IMR-90 (cell line): ENCODE measurements around the gene PPIL4. TPM values are rescaled to one million over a fixed set of nuclear protein-coding genes. Genes with fewer than 3 reads are reported as not detected.

Source experiments
- ATAC-seq: fragments of 200-7000 bp; cut with Tn5 transposase; 2 replicates; pipeline ENCODE4 v1.9.1; 2020; ENCODE audit warnings: low read depth, mild to moderate bottlenecking, moderate library complexity
- BruUV-seq: library from RNA; stranded (reverse); fragments of 400-500 nt; replicated peaks from 2 replicates; lab custom pipeline; 2021; lab: Mats Ljungman, UMichigan
- CTCF ChIA-PET: fragments of 300-600 bp; formaldehyde crosslinking; extraction: SDS; loops from one replicate; lab custom pipeline; 2021; ENCODE audit warnings: antibody characterized with exemption; lab: Yijun Ruan, JAX
- POLR2A ChIA-PET: fragments of 300-600 bp; sonication (Branson Sonifier 250); formaldehyde crosslinking; loops from one replicate; lab custom pipeline; 2022; ENCODE audit warnings: antibody characterized with exemption; ENCODE audit not compliant: unreplicated experiment; lab: Charles Lee
- DNase-seq: peaks from one replicate; pipeline ENCODE4 v3.0.0; 2013
- H2AFZ ChIP-seq: replicated peaks from 2 replicates; pipeline ENCODE3; 2013; ENCODE audit warnings: low read length, mild to moderate bottlenecking; ENCODE audit not compliant: poor library complexity
- H2AK5ac ChIP-seq: 2 replicates; pipeline ENCODE4 v1.6.1; 2013; ENCODE audit warnings: low read depth, low read length, inconsistent platforms
- H2AK9ac ChIP-seq: replicated peaks from 2 replicates; pipeline ENCODE3; 2013; ENCODE audit warnings: mild to moderate bottlenecking, low read depth, low read length, moderate library complexity; ENCODE audit not compliant: poor library complexity
- H2BK120ac ChIP-seq: 2 replicates; pipeline ENCODE4 v1.6.1; 2013; ENCODE audit warnings: low read depth, low read length, inconsistent platforms
- H2BK15ac ChIP-seq: 3 replicates; pipeline ENCODE4 v1.6.1; 2013; ENCODE audit warnings: low read depth, low read length, inconsistent platforms
- H2BK20ac ChIP-seq: 2 replicates; pipeline ENCODE4 v1.6.1; 2013; ENCODE audit warnings: low read depth, mild to moderate bottlenecking, inconsistent platforms, low read length, moderate library complexity
- H2BK5ac ChIP-seq: 2 replicates; pipeline ENCODE4 v1.6.1; 2013; ENCODE audit warnings: mild to moderate bottlenecking, low read depth, low read length, inconsistent platforms; ENCODE audit not compliant: poor library complexity, severe bottlenecking
- H3K14ac ChIP-seq: replicated peaks from 2 replicates; pipeline ENCODE4 v1.6.1; 2013; ENCODE audit warnings: low read depth, low read length, inconsistent platforms
- H3K18ac ChIP-seq: 2 replicates; pipeline ENCODE4 v1.6.1; 2013; ENCODE audit warnings: low read depth, low read length, control low read depth
- H3K23ac ChIP-seq: 2 replicates; pipeline ENCODE4 v1.6.1; 2013; ENCODE audit warnings: low read depth, low read length, inconsistent platforms
- H3K27ac ChIP-seq: 2 replicates; pipeline ENCODE4 v1.5.1; 2013; ENCODE audit warnings: mild to moderate bottlenecking, control low read depth, low read length; ENCODE audit not compliant: insufficient read depth
- H3K27me3 ChIP-seq: 2 replicates; pipeline ENCODE4 v1.6.1; 2013; ENCODE audit warnings: low read length; ENCODE audit not compliant: control insufficient read depth, insufficient read depth
- H3K36me3 ChIP-seq: 2 replicates; pipeline ENCODE4 v1.6.1; 2013; ENCODE audit warnings: low read length, mixed read lengths; ENCODE audit not compliant: control insufficient read depth, insufficient read depth
- H3K4ac ChIP-seq: 2 replicates; pipeline ENCODE4 v1.6.1; 2013; ENCODE audit warnings: low read depth, low read length, inconsistent platforms
- H3K4me1 ChIP-seq: 2 replicates; pipeline ENCODE4 v1.6.1; 2013; ENCODE audit warnings: low read length, mixed read lengths; ENCODE audit not compliant: control insufficient read depth, insufficient read depth
- H3K4me2 ChIP-seq: 2 replicates; pipeline ENCODE4 v1.6.1; 2013; ENCODE audit warnings: low read depth, mild to moderate bottlenecking, control low read depth, low read length, moderate library complexity
- H3K4me3 ChIP-seq: 2 replicates; pipeline ENCODE4 v1.5.1; 2013; ENCODE audit warnings: low read depth, mild to moderate bottlenecking, control low read depth, low read length, moderate library complexity; ENCODE audit not compliant: insufficient read depth
- H3K56ac ChIP-seq: 2 replicates; pipeline ENCODE4 v1.6.1; 2013; ENCODE audit warnings: low read length, inconsistent platforms; ENCODE audit not compliant: insufficient read depth; ENCODE audit errors: extremely low read depth
- H3K79me1 ChIP-seq, 2 experiments: 2 replicates each; pipeline ENCODE4 v1.6.1; 2013; ENCODE audit warnings: low read length in 2 of 2, inconsistent platforms in 1 of 2, low read depth in 1 of 2
- H3K9ac ChIP-seq: 2 replicates; pipeline ENCODE4 v1.6.1; 2013; ENCODE audit warnings: low read depth, low read length, control low read depth
- H3K9me1 ChIP-seq: 2 replicates; pipeline ENCODE4 v1.6.1; 2013; ENCODE audit warnings: low read length, inconsistent platforms; ENCODE audit not compliant: insufficient read depth
- H3K9me3 ChIP-seq: 2 replicates; pipeline ENCODE4 v1.6.1; 2013; ENCODE audit warnings: low read length; ENCODE audit not compliant: control insufficient read depth, insufficient read depth
- H4K20me1 ChIP-seq: 2 replicates; pipeline ENCODE4 v1.6.1; 2013; ENCODE audit warnings: low read length, inconsistent platforms; ENCODE audit not compliant: insufficient read depth
- H4K5ac ChIP-seq: 2 replicates; pipeline ENCODE4 v1.6.1; 2013; ENCODE audit warnings: mild to moderate bottlenecking, low read depth, low read length, control low read depth
- H4K8ac ChIP-seq, 2 experiments: 2 replicates each; pipeline ENCODE4 v1.6.1; 2013; ENCODE audit warnings: low read depth in 2 of 2, low read length in 2 of 2, control low read depth in 1 of 2, inconsistent platforms in 1 of 2
- H4K91ac ChIP-seq: 2 replicates; pipeline ENCODE4 v1.6.1; 2013; ENCODE audit warnings: low read depth, low read length, inconsistent platforms; ENCODE audit not compliant: insufficient read depth
- BHLHE40 ChIP-seq: fragments of 150-350 bp; IDR thresholded peaks from 2 replicates; pipeline ENCODE4 v1.6.1; 2016; ENCODE audit warnings: mild to moderate bottlenecking, low read depth, low read length
- CEBPB ChIP-seq: IDR thresholded peaks from 2 replicates; pipeline ENCODE4 v1.6.1; 2012; ENCODE audit warnings: low read depth, low read length, improper control_type of control experiment
- CHD1 ChIP-seq: IDR thresholded peaks from 2 replicates; pipeline ENCODE4 v1.6.1; 2012; ENCODE audit warnings: low read depth, low read length, improper control_type of control experiment
- CTCF ChIP-seq: conservative IDR thresholded peaks from 2 replicates; pipeline ENCODE4 v1.5.1; 2012; ENCODE audit warnings: mild to moderate bottlenecking, low read depth, low read length, improper control_type of control experiment
- ELK1 ChIP-seq: fragments of 150-350 bp; IDR thresholded peaks from 2 replicates; pipeline ENCODE4 v1.6.1; 2016; ENCODE audit warnings: low read depth, mild to moderate bottlenecking, low read length, moderate library complexity, borderline replicate concordance
- FOS ChIP-seq: fragments of 150-350 bp; IDR thresholded peaks from 2 replicates; pipeline ENCODE4 v1.6.1; 2016; ENCODE audit warnings: low read depth, low read length
- MAFK ChIP-seq: IDR thresholded peaks from 2 replicates; pipeline ENCODE4 v1.6.1; 2012; ENCODE audit warnings: low read depth, low read length, improper control_type of control experiment
- MAZ ChIP-seq: IDR thresholded peaks from 2 replicates; pipeline ENCODE4 v1.6.1; 2012; ENCODE audit warnings: low read depth, mild to moderate bottlenecking, low read length, improper control_type of control experiment, moderate library complexity, borderline replicate concordance
- MXI1 ChIP-seq: IDR thresholded peaks from 2 replicates; pipeline ENCODE4 v1.6.1; 2012; ENCODE audit warnings: low read depth, mild to moderate bottlenecking, low read length, moderate library complexity, borderline replicate concordance
- NFE2L2 ChIP-seq: fragments of 150-350 bp; IDR thresholded peaks from 2 replicates; pipeline ENCODE4 v1.6.1; 2016; ENCODE audit warnings: low read depth, mild to moderate bottlenecking, low read length
- POLR2A ChIP-seq: IDR thresholded peaks from 2 replicates; pipeline ENCODE4 v1.6.1; 2012; ENCODE audit warnings: mild to moderate bottlenecking, low read depth, low read length
- RAD21 ChIP-seq: IDR thresholded peaks from 2 replicates; pipeline ENCODE4 v1.6.1; 2012; ENCODE audit warnings: low read length, improper control_type of control experiment
- RCOR1 ChIP-seq: IDR thresholded peaks from 2 replicates; pipeline ENCODE4 v1.6.1; 2012; ENCODE audit warnings: mild to moderate bottlenecking, low read length, improper control_type of control experiment; ENCODE audit not compliant: insufficient replicate concordance
- RFX5 ChIP-seq: IDR thresholded peaks from 2 replicates; pipeline ENCODE4 v1.8.0; 2012; ENCODE audit warnings: low read depth, mild to moderate bottlenecking, low read length, moderate library complexity
- SMC3 ChIP-seq: fragments of 150-350 bp; IDR thresholded peaks from 2 replicates; pipeline ENCODE4 v1.6.1; 2016; ENCODE audit warnings: low read depth, mild to moderate bottlenecking, antibody characterized with exemption, low read length, moderate library complexity
- USF2 ChIP-seq: fragments of 150-350 bp; IDR thresholded peaks from 2 replicates; pipeline ENCODE4 v1.6.1; 2017; ENCODE audit warnings: mild to moderate bottlenecking, antibody characterized with exemption, low read length, low read depth
- WGBS, 2 experiments: methylation state at CpG; one replicate each; pipeline versions ENCODE4 v1.1.5 to v1.1.7; 2013; ENCODE audit warnings: missing lambda C conversion rate in 2 of 2; ENCODE audit not compliant: insufficient read length in 1 of 2; ENCODE audit errors: extremely low coverage in 2 of 2; 5-methylcytosine and 5-hydroxymethylcytosine counted together
- dilution Hi-C: fragments of 300-500 bp; cut with HindIII; formaldehyde crosslinking; loops from one replicate; pipeline ENCODE4 v1.14.3; 2018; ENCODE audit warnings: low sequenced_read_pairs; ENCODE audit not compliant: unreplicated experiment
- in situ Hi-C: fragments of 300-500 bp; cut with MboI; formaldehyde crosslinking; loops from 3 replicates; pipeline ENCODE4 v1.14.3; 2019; ENCODE audit warnings: low sequenced_read_pairs, inconsistent platforms, mixed read lengths
- intact Hi-C: fragments of 100-400 bp; cut with micrococcal nuclease; formaldehyde crosslinking; loops from 2 replicates; pipeline ENCODE4 v1.10.0; 2022
- polyA plus RNA-seq, 3 experiments: library from polyadenylated mRNA; depleted of rRNA; stranded (reverse); fragments of >200 nt; gene quantifications; 2 replicates each; pipeline ENCODE4 v1.2.3, GENCODE V29; 2012; ENCODE audit warnings: low replicate concordance in 1 of 3
- total RNA-seq: library from RNA; depleted of rRNA; stranded (reverse); fragments of >200 nt; gene quantifications from 2 replicates; pipeline ENCODE4 v1.2.3, GENCODE V29; 2012

Gene PPIL4
- total and polyA plus RNA-seq, 2 of the 4 experiments (the other 2 are of a cell fraction): 10.6 to 13.3 TPM

- ChIA-PET POLR2A (interaction anchor here (0.6 kb wide), 2 partner anchors 551 to 1538 kb away, joined by 3 read pairs; no protein-coding TSS in a partner anchor), CTCF (interaction anchor here (1.3 kb wide), 1 partner anchor 9 kb away, joined by 6 read pairs; no protein-coding TSS in a partner anchor)
- peaks cover 13 to 15% of the 10 kb centered on the region in 2 experiments for H3K79me1 ChIP-seq
- DNase-seq: no peak
- intact Hi-C loops (no loop called here), in situ Hi-C loops (no loop called here), dilution Hi-C loops (no loop called here)
- no peak for ATAC-seq
- H3K23ac ChIP-seq: no peak overlapping the region
- no peaks in the 10 kb centered on the region for H3K27me3 ChIP-seq
- H3K9me3 ChIP-seq: no peaks in the 10 kb centered on the region
- no CpG with 5 or more reads among the region's 3 CpGs for WGBS, 2 experiments
- H2BK20ac ChIP-seq: no peak overlapping the region
- no peaks in the 10 kb centered on the region; the same call in 1 of the 2 replicates for H4K20me1 ChIP-seq
- no peak overlapping the region for H2BK5ac ChIP-seq
- H3K4me3 ChIP-seq: no peak overlapping the region
- H3K4me2 ChIP-seq: no peak overlapping the region
- no peaks in the 10 kb centered on the region for H3K9me1 ChIP-seq
- H3K4me1 ChIP-seq: no peaks in the 10 kb centered on the region
- no peak overlapping the region for H3K9ac ChIP-seq
- 0 out of 2 replicates have a peak, but pooled peaks cover 6% of the 10 kb centered on the region for H3K36me3 ChIP-seq
- no peak overlapping the region for H3K27ac ChIP-seq
- H3K18ac ChIP-seq: no peak overlapping the region
- H2BK120ac ChIP-seq: no peak overlapping the region
- H2AK5ac ChIP-seq: no peak overlapping the region
- H2AFZ ChIP-seq: no peak overlapping the region
- no peak overlapping the region for H2BK15ac ChIP-seq
- TF ChIP-seq CHD1 (no peak), POLR2A (no peak), MAFK (no peak), NFE2L2 (no peak), USF2 (no peak), CTCF (no peak), ELK1 (no peak), MAZ (no peak), BHLHE40 (no peak), FOS (no peak), RCOR1 (no peak), RFX5 (no peak), MXI1 (no peak), RAD21 (no peak), CEBPB (no peak), SMC3 (no peak)
- no peak overlapping the region for H3K56ac ChIP-seq
- no TSS peak for BruUV-seq
- H2AK9ac ChIP-seq: no peak overlapping the region
- H4K91ac ChIP-seq: no peak overlapping the region
- H3K14ac ChIP-seq: no peak overlapping the region
- H4K5ac ChIP-seq: no peak overlapping the region
- no peak overlapping the region for H3K4ac ChIP-seq
- no peak overlapping the region for H4K8ac ChIP-seq
These were observed 37.4 kb downstream of the PPIL4 start for GRCh38 chr6:149508485-149508884.
